RWPE1 (cell line): Measurements from ENCODE around the gene NFS1.
"Not testable (repeated sequence)": the region's sequence is repeated elsewhere in the genome, so short reads cannot be mapped to it uniquely, and the experiment has no call there.

Source experiments
- CTCF ChIA-PET: fragments of 350-600 bp; sonication (Branson Sonifier 250); formaldehyde crosslinking; extraction: SDS; loops from one replicate; lab custom pipeline; 2021; lab: Yijun Ruan, JAX
- POLR2A ChIA-PET: fragments of 400-600 bp; formaldehyde crosslinking; extraction: SDS; loops from one replicate; lab custom pipeline; 2020; ENCODE audit warnings: antibody characterized with exemption; ENCODE audit not compliant: low non-redundant PET; lab: Yijun Ruan, JAX
- DNase-seq: peaks from one replicate; pipeline ENCODE4 v3.0.0; 2012; ENCODE audit warnings: low spot score
- H3K27ac ChIP-seq: fragments of 450-650 bp; 2 replicates; pipeline ENCODE4 v1.5.1; 2017
- CTCF ChIP-seq: fragments of 450-650 bp; conservative IDR thresholded peaks from 2 replicates; pipeline ENCODE4 v1.5.1; 2017; ENCODE audit warnings: low read depth, mild to moderate bottlenecking

Gene NFS1

GRCh38 chr20:35699127-35699956, at the start of gene NFS1, which contains the start of gene ROMO1:
Gene NFS1 (minus strand): TSS chr20:35699352. CDS start chr20:35699288, 64 bp downstream.
Gene ROMO1 (plus strand): TSS chr20:35699405. CDS start chr20:35699633, 228 bp downstream.
- CTCF ChIA-PET, result interaction anchor here (0.7 kb wide), 2 partner anchors 10 to 235 kb away, joined by 3 read pairs; no protein-coding TSS in a partner anchor
- H3K27ac ChIP-seq, result peak within 1 kb of the TSS; percentile 92
- POLR2A ChIA-PET, result interaction anchor here (0.5 to 0.8 kb wide), 2 partner anchors 94 to 386 kb away, joined by 3 read pairs; no protein-coding TSS in a partner anchor
- no peak for TF ChIP-seq CTCF
- DNase-seq, result peak; percentile 96

- ChIA-PET CTCF (interaction anchor here (0.5 kb wide), 1 partner anchor 905 kb away, joined by 7 read pairs; no protein-coding TSS in a partner anchor), POLR2A (interaction anchor here (0.6 kb wide), 1 partner anchor 24 kb away, joined by 3 read pairs; no protein-coding TSS in a partner anchor)
- DNase-seq, H3K27ac ChIP-seq: not testable (repeated sequence)
Measured at GRCh38 chr20:35744492-35744841, 45.3 kb upstream of the NFS1 start.

GRCh38 chr20:35743693-35744491, 44.7 kb upstream of the NFS1 start:
- ChIA-PET CTCF (interaction anchor here (0.6 kb wide), 1 partner anchor 18 kb away, joined by 3 read pairs; no protein-coding TSS in a partner anchor), POLR2A (interaction anchor here (0.6 to 2.4 kb wide), 4 partner anchors 7 to 210 kb away, joined by 3 to 29 read pairs (median 10); partner anchors contain the start of genes PHF20 and SCAND1)
- no peak for TF ChIP-seq CTCF
- no peak for DNase-seq
- peak overlapping the region; percentile 65 for H3K27ac ChIP-seq

GRCh38 chr20:35742741-35743523, 43.8 kb upstream of the NFS1 start:
- CTCF ChIA-PET, result interaction anchor here (0.6 kb wide), 1 partner anchor 19 kb away, joined by 3 read pairs; no protein-coding TSS in a partner anchor
- DNase-seq, result no peak

GRCh38 chr20:35741892-35742740, 43.0 kb upstream of the NFS1 start, which contains the start of gene RBM39:
Gene RBM39 (minus strand): TSS chr20:35742260. CDS start chr20:35740874, 1,386 bp downstream.
- TF ChIP-seq CTCF, result no peak; the same call in 1 of the 2 replicates
- POLR2A ChIA-PET, result interaction anchor here (0.5 to 2.4 kb wide), 25 partner anchors 9 to 874 kb away, joined by 3 to 29 read pairs (median 4); partner anchors contain the start of genes PHF20 and SCAND1
- H3K27ac ChIP-seq, result peak within 1 kb of the TSS; percentile 96
- CTCF ChIA-PET, result interaction anchor here (0.5 to 0.8 kb wide), 4 partner anchors 55 to 212 kb away, joined by 4 to 5 read pairs (median 4); partner anchors contain the start of gene SCAND1
- peak; percentile 100 for DNase-seq

More at GRCh38 chr20:35742741-35743523, 43.8 kb upstream of the NFS1 start:
- H3K27ac ChIP-seq, result peak overlapping the region; percentile 96
- TF ChIP-seq CTCF, result no peak; the same call in 1 of the 2 replicates
- POLR2A ChIA-PET, result interaction anchor here (0.5 to 2.4 kb wide), 21 partner anchors 8 to 211 kb away, joined by 3 to 29 read pairs (median 4); partner anchors contain the start of genes PHF20 and SCAND1
